ENCODE data around the gene NHEJ1.

- TF ChIP-seq CTCF (IDR thresholded peaks at IDR 0.05; ENCODE audit: insufficient read depth, low read length, poor library complexity, severe bottlenecking) (peak; percentile 44), EZH2phosphoT487 (conservative IDR thresholded peaks at IDR 0.05; ENCODE audit: low read length) (no peak)
These were observed 5.5 kb downstream of the NHEJ1 start for GRCh38 chr2:219155054-219155644.
